ENCODE results near the gene SART1. TPM values are rescaled to one million over a fixed set of nuclear protein-coding genes. Genes with fewer than 3 reads are reported as not detected.

SART1 gene
- total RNA-seq, 1 donor from 2014 or later, result 52.8 TPM

DNA sequence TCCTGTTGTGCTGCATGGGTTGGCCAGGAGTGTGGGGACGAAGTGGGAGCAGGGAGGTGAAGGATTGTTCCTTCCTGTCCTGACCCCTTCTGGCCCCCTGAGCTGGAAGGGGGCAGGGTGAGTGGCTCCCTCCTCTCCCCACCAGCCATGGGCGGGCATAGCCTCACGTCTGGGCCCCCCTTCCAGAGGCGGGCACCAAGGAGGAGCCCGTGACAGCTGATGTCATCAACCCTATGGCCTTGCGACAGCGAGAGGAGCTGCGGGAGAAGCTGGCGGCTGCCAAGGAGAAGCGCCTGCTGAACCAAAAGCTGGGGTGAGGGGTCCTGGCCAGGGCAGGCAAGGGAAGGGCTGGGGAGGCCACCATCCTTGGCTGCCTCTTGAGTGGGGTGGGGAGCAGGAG, 3.4 kb downstream of the SART1 start:
- no peak for DNase-seq (ENCODE audit: low read depth, low spot score)

- no peak for DNase-seq (ENCODE audit: low read depth, low spot score)
Measured at GRCh38 chr11:65965986-65966762, 4.6 kb downstream of the SART1 start.

GRCh38 chr11:65967329-65967934, 5.9 kb downstream of the SART1 start:
- no peak for DNase-seq (ENCODE audit: low read depth, low spot score)

- no peak for DNase-seq (ENCODE audit: low read depth, low spot score)
Measured at GRCh38 chr11:65968600-65969482, 7.3 kb downstream of the SART1 start.

DNA sequence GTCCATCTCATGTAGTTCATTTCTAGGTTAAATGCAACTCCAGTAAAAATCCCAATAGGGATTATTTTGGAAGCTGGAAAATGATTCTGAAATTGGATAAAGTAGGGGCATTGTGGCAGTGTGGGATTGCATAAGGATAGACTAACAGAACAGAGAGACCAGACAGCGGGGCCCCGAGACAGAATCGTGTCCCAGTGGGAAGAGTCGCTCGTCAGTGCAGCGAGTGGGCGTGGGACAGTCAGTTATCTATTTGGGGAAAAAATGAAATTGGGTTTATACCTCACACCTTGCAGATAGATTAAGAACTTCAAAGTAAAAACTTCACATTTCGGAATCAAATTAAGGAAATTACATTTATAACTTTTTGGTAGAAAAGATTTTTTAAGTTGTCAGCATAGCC, 10.6 kb downstream of the SART1 start:
- DNase-seq (ENCODE audit: low read depth, low spot score), result no peak

DNA sequence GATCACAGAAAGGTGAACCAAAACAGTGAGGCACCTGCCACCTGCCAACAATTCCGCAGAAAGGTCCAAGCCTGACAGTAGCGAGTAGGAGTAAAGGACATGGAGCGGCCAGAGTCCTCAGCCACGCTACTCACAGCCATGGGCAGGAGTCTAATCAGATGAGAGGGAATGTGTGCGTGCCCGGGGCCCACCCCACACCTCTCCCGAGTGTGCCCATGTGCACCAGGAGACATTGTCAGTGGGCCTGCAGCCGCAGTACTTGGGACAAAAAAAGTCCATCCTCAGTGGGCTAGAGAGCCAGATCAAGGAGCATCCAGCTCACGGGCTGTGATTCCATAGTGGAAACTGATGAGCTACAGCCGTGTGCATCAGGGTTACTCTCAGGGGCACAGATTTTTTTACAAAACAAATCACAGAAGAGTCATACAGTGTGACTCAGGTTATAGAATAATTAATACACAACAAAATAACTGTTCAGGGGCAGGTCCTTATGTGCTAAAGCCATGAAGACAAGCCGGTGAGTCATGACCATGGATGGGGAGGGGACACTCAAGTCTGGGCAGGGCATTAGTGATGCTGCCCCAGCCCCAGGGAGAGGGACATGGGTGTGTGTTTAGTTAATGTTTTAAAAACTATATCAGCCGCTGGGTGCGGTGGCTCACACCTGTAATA, 12.0 kb downstream of the SART1 start:
- DNase-seq (ENCODE audit: low read depth, low spot score), result no peak

GRCh38 chr11:65975771-65976170, 14.2 kb downstream of the SART1 start:
- DNase-seq (ENCODE audit: low read depth, low spot score), result no peak

DNA sequence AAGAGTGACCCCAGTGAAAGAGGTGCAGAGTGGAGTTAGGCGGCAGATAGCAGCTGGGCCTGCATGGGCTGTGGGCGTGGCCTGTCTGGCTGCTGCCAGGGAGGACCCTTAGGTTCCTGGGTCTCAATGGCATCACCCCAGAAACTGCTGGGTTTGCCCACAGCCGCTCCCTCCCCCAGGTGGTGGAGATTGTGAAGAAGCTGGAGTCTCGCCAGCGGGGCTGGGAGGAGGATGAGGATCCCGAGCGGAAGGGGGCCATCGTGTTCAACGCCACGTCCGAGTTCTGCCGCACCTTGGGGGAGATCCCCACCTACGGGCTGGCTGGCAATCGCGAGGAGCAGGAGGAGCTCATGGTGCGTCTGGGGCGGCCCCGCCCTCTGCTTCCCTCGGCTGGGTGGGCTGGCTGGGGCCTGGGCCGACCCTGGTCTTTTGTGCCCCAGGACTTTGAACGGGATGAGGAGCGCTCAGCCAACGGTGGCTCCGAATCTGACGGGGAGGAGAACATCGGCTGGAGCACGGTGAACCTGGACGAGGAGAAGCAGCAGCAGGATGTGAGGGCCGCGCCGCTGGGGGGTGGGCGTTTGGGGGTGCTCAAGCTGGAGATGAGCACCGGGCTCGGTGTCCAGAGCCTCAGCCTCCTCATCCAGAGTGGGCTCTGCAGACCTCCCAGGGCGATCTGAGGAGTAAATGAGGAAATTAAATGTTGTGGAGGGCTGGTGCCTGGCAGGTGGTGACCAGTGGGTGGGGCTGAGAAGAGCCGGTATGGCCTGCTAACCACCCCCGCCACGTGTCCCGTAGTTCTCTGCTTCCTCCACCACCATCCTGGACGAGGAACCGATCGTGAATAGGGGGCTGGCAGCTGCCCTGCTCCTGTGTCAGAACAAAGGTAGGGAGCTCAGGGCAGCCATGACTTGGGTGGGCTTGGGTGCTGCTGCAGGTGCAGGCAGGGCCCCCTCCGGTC, 15.0 kb downstream of the SART1 start:
- no peak for DNase-seq (ENCODE audit: low read depth, low spot score)

GRCh38 chr11:65977621-65978390, 16.3 kb downstream of the SART1 start:
- DNase-seq (ENCODE audit: low read depth, low spot score), result no peak

GRCh38 chr11:65978391-65979238, 17.1 kb downstream of the SART1 start:
- DNase-seq (ENCODE audit: low read depth, low spot score), result no peak

DNA sequence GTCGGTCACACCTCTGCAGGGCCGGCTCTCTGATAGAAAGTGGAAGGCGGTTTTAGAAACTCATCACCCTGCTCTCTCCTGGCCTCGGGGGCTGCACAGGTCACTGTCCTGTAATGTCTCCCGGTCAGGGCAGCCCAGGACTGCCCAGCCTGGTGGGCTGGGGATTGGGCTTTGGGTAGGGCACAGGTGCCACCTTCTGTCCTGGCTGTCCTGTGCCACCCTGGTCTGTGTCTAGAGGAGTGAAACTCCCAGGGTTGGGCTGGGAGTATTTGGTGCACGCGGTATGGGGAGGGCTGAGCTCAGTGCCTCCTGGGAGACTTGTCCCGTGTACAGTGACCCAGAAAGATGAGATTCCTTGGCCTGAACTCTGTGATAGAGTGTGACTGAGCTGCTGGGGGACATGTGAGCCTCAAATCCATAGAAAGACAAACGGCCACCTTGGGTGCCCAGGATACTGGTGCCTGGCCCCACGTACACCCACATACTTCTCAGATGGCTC, 17.8 kb downstream of the SART1 start:
- DNase-seq (ENCODE audit: low read depth, low spot score), result no peak

DNA sequence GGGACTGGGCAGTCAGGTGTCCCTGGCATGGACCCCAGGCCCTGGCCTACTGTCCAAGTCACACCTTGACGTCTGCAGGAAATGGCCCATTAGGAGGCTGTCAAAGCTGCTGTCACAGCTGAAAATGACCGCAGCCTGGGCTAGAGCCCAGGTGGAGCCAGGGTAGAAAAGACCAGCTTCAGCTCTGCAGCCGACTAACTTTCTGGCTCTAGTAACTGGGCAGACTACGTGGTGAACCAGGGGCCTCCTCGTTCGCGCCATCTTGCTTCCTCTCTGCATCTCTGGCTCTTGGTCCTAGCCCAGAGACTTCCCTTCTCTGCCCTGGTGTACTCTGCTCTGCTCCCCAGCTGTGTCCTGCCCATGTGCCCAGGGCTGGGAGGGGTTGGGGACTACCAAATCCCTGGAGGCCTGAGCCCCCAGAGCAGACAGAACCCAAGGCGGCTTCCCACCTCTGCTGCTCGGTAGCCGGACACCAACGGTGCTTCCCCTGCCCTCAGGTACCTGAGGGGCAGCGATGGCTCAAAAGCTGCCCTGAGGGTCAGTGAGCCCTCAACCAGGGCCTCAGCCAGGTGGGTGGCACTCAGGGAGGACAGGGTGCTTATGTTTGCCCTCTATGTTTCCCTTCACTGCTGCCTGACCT, 19.7 kb downstream of the SART1 start:
- DNase-seq (ENCODE audit: low read depth, low spot score), result no peak

DNA sequence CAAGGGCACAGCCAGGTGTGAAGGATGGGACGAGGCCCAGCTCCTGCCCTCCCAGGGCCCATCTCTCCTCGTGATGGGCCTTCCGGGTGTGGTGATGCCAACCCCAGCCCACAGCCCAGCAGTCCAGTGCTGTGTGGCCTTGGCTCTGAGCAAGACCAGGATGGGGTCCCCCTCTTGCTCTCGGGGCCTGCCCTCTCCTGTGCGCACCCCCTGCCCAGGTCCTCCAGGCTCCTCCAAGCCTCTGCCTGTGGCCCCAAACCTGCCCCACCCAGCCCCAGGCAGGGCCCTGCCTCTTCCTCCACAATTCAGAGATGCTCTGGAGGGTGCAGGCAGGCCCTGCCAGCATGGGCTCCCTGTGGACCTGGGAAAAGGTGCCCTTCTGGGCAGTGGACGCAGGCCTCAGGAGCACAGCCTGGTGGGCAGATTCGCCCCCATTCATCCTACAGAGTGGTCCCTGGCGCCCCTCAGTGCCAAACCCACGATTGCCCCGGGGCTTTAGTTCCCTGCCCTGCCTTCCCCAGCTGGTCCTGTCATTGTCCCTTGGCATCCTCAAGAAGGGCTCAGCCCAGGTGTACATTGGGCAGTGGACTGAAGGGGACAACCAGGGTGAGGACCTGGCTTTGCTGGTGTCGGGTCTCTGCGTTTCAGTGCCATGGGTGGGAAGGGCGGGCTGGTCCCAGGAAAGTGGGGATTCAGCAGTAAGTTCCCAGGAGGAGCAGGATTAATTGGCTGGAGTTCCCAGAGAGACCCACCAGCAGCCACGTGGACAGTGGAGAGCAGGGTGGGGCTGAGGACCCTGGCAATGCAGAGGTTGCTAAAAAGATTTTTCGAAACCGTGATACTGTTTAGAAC, 20.7 kb downstream of the SART1 start:
- DNase-seq (ENCODE audit: low read depth, low spot score), result no peak

GRCh38 chr11:65982824-65983588, 21.5 kb downstream of the SART1 start:
- no peak for DNase-seq (ENCODE audit: low read depth, low spot score)

- no peak for DNase-seq (ENCODE audit: low read depth, low spot score)
Measured at GRCh38 chr11:65983589-65983987, 22.1 kb downstream of the SART1 start.

DNA sequence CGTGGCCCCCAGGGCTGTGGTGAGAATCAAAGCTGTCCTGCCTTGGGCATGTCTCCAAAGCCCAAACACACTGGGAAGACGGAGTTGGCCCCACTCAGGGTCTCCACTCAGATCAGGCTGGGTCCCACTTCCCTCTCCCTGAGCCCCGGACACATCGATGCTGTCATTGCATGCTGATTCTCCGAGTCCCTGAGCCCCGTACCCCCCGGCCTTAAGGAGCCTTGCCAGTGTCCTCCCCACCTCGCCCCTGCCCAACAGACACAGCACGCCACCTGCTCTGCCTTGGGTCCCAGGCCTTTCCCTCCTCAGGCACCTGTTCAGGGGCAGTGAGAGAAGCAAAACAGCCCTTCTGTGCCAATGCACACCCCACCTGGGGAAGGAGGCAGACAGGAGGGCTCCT, 25.8 kb downstream of the SART1 start:
- no peak for DNase-seq (ENCODE audit: low read depth, low spot score)

Measured in pulmonary artery endothelial cell (primary cell).